Keratinocyte (primary cell): ENCODE measurements around the gene LMCD1.

Source experiments
- CTCF ChIP-seq, 3 experiments: IDR thresholded peaks in 1 of 3; conservative IDR thresholded peaks in 1 of 3; optimal IDR thresholded peaks in 1 of 3; 2 replicates in 2 of 3; 3 replicates in 1 of 3; pipeline versions ENCODE3 to v1.5.1; 2011; ENCODE audit warnings: low read length in 3 of 3, mild to moderate bottlenecking in 3 of 3, moderate library complexity in 2 of 3, control low read depth in 1 of 3, inconsistent platforms in 1 of 3; ENCODE audit not compliant: insufficient read depth in 2 of 3; ENCODE audit errors: extremely low read depth in 1 of 3
- EZH2 ChIP-seq: IDR thresholded peaks from one replicate; pipeline ENCODE4 v1.6.1; 2012; ENCODE audit warnings: inconsistent platforms, mild to moderate bottlenecking, low read length, moderate library complexity

DNA sequence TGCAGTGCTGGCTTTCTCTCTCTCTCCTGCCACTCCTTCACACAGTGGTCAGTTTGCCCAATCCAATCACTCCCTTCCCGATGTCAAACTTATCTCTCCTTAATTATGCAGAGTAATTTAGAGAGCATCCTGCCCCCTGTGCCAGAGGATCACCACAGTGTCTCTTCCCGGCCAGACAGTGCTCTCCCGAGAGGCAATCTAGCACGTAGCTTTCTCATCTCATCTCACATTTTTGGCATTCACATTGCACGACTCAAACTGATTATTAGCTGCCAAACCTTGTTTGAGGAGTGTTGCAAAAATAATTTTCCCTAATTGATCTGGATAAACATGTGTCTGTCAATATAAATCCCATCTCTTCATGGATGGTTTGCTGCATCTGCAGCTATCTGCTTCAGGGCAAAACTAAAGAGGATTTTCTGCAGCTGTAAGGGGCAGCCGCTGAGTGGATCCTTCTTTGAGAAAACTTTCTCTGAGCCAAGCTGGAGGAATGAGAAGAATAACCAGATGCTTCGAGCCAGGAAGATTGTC lies 105.1 kb downstream of the LMCD1 start:
- TF ChIP-seq CTCF (optimal IDR thresholded peaks at IDR 0.05 in 1 of 3, IDR thresholded peaks at IDR 0.05 in 1 of 3, conservative IDR thresholded peaks at IDR 0.05 in 1 of 3; ENCODE audit: extremely low read depth in 1 of 3, insufficient read depth in 2 of 3, low read length in 3 of 3) (no peak), EZH2 (no peak)
